ENCODE measurements around the gene UBQLN4. TPM values are rescaled to one million over a fixed set of nuclear protein-coding genes. Genes with fewer than 3 reads are reported as not detected.

UBQLN4 gene
- total RNA-seq, 1 donor from 2014 or later = 32.5 TPM

DNA sequence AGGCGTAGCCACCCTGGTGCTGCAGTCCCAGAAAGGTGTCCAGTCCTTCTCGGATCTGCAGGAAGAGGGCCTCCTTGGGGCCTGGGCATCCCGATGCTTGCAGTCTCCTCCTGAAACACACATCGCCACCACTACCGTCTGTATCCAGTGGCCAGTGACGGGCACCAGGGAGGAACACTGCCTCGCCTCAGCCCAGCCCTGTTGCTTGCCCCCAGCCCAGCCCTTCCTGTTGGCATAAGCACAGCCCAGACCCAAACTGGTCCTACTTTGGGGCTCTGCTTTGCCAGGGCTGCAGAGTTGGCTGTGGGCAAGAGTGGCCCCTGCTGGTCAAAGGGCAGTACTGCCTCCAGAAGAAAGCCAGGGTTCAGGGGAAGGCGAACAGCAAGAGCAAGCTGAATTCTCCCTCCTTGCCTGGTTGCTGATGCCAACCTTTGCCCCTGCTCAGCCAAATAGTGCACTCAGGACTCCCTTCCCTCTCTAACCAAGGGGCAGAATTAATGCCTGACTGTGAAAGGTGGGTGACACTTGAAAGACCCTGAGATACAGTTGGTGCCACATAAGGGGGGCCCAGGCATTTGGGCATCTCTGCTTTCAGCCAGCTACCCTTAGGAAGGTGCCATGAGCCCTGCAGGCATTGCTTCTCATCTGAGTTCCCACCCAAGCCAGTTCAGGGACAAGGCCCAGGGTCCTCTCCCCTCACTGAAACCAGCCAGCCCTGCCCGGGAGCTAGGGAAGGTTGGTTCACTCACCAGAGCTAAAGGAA, 64.2 kb downstream of the UBQLN4 start:
- ATAC-seq = peak; percentile 86 to 94
- DNase-seq = peak; percentile 82
- Histone ChIP-seq H3K36me3 (no peaks in the 10 kb centered on the region), H3K9me3 (no peaks in the 10 kb centered on the region), H3K27me3 (ENCODE audit: low read depth) (no peaks in the 10 kb centered on the region), H3K4me3 (peak overlapping the region; percentile 42), H3K27ac (peak overlapping the region; percentile 14), H3K4me1 (peaks cover 37% of the 10 kb centered on the region)
- intact Hi-C loops (cut with DNase I) = no loop called here
- TF ChIP-seq, protein P1, sequence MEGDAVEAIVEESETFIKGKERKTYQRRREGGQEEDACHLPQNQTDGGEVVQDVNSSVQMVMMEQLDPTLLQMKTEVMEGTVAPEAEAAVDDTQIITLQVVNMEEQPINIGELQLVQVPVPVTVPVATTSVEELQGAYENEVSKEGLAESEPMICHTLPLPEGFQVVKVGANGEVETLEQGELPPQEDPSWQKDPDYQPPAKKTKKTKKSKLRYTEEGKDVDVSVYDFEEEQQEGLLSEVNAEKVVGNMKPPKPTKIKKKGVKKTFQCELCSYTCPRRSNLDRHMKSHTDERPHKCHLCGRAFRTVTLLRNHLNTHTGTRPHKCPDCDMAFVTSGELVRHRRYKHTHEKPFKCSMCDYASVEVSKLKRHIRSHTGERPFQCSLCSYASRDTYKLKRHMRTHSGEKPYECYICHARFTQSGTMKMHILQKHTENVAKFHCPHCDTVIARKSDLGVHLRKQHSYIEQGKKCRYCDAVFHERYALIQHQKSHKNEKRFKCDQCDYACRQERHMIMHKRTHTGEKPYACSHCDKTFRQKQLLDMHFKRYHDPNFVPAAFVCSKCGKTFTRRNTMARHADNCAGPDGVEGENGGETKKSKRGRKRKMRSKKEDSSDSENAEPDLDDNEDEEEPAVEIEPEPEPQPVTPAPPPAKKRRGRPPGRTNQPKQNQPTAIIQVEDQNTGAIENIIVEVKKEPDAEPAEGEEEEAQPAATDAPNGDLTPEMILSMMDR (IDR thresholded peaks at IDR 0.05) = peak; percentile 99

Other genes starting within 250 kb of the UBQLN4 start
- gene GON4L, start 196.6 kb downstream of the UBQLN4 start, total RNA-seq = 46.9 TPM
- gene SYT11, start 194.2 kb downstream of the UBQLN4 start, total RNA-seq = 9.6 TPM
- 56.4 TPM for gene RIT1, start 142.4 kb downstream of the UBQLN4 start, total RNA-seq
- gene KHDC4, start 119.4 kb downstream of the UBQLN4 start, total RNA-seq = 42.8 TPM
- gene RXFP4, start 112.2 kb downstream of the UBQLN4 start, total RNA-seq = not detected
- gene ARHGEF2, start 75.3 kb downstream of the UBQLN4 start, total RNA-seq = 252 TPM
- 207 TPM for gene SSR2, start 32.8 kb downstream of the UBQLN4 start, total RNA-seq
- 66.5 TPM for gene LAMTOR2, start 984 bp upstream of the UBQLN4 start, total RNA-seq
- gene RAB25, start 7.4 kb upstream of the UBQLN4 start, total RNA-seq = 58.0 TPM
- gene MEX3A, start 28.7 kb upstream of the UBQLN4 start, total RNA-seq = 0.74 TPM
- 235 TPM for gene LMNA, start 60.9 kb upstream of the UBQLN4 start, total RNA-seq
- 28.9 TPM for gene SEMA4A, start 99.8 kb upstream of the UBQLN4 start, total RNA-seq
- gene SLC25A44, start 140.3 kb upstream of the UBQLN4 start, total RNA-seq = 17.7 TPM
- gene PMF1, start 159.2 kb upstream of the UBQLN4 start, total RNA-seq = 45.3 TPM
- gene BGLAP, start 188.4 kb upstream of the UBQLN4 start, total RNA-seq = 4.8 TPM
- gene PAQR6, start 194.3 kb upstream of the UBQLN4 start, total RNA-seq = 2.3 TPM
- gene SMG5, start 229.0 kb upstream of the UBQLN4 start, total RNA-seq = 68.9 TPM
- gene TMEM79, start 230.5 kb upstream of the UBQLN4 start, total RNA-seq = 4.8 TPM
- gene GLMP, start 241.9 kb upstream of the UBQLN4 start, total RNA-seq = 53.7 TPM
- not detected for gene VHLL, start 245.5 kb upstream of the UBQLN4 start, total RNA-seq

Data from lower lobe of right lung (tissue), 2 donors.